PFSK-1 (cell line): ENCODE results near the gene ISX.

Experiments
- FOXP2 ChIP-seq: optimal IDR thresholded peaks from 2 replicates; pipeline ENCODE3; 2011; ENCODE audit warnings: borderline replicate concordance, control low read depth, inconsistent platforms; ENCODE audit not compliant: insufficient read depth; ENCODE audit errors: extremely low read length, extremely low read depth
- POLR2AphosphoS5 ChIP-seq: IDR thresholded peaks from 2 replicates; pipeline ENCODE4 v1.6.1; 2012; ENCODE audit warnings: low read depth, mild to moderate bottlenecking, control low read depth, low read length, moderate library complexity
- SIN3A ChIP-seq: IDR thresholded peaks from 2 replicates; pipeline ENCODE4 v1.6.1; 2012; ENCODE audit warnings: mild to moderate bottlenecking, low read length, moderate library complexity, borderline replicate concordance; ENCODE audit not compliant: insufficient read depth
- TAF1 ChIP-seq: IDR thresholded peaks from 2 replicates; pipeline ENCODE4 v1.6.1; 2012; ENCODE audit warnings: low read length, control low read depth, borderline replicate concordance; ENCODE audit not compliant: insufficient read depth
- TF ChIP-seq, protein P1 (sequence below), 2 experiments: IDR thresholded peaks; 2 replicates each; pipeline versions ENCODE4 v1.6.1 to v1.8.0; 2011 to 2012; ENCODE audit warnings: low read depth in 2 of 2, low read length in 2 of 2, control low read depth in 1 of 2, inconsistent platforms in 1 of 2, mild to moderate bottlenecking in 1 of 2, moderate library complexity in 1 of 2; ENCODE audit not compliant: insufficient read depth in 1 of 2

Gene ISX

DNA sequence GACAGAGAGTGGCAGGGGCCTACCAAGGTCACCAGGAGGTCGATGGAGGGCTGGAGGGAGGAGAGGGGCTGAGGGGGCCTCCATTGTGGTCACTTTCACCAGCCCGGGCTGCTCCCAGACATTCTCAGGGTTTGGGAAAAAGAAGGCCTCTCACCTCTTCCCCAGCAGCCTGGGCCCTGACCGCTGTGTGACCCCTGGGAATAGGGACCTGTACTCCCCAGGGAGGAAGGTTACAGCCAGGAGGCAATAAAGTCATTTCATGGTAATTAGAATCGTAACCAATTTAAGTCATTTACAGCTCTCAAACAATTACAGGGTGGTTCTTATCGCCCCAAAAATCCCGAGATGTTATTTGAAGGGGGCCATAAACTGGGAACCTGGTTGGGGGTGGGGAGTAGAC, 37.8 kb downstream of the ISX start:
- no peak for TF ChIP-seq POLR2AphosphoS5
- TF ChIP-seq, protein P1, sequence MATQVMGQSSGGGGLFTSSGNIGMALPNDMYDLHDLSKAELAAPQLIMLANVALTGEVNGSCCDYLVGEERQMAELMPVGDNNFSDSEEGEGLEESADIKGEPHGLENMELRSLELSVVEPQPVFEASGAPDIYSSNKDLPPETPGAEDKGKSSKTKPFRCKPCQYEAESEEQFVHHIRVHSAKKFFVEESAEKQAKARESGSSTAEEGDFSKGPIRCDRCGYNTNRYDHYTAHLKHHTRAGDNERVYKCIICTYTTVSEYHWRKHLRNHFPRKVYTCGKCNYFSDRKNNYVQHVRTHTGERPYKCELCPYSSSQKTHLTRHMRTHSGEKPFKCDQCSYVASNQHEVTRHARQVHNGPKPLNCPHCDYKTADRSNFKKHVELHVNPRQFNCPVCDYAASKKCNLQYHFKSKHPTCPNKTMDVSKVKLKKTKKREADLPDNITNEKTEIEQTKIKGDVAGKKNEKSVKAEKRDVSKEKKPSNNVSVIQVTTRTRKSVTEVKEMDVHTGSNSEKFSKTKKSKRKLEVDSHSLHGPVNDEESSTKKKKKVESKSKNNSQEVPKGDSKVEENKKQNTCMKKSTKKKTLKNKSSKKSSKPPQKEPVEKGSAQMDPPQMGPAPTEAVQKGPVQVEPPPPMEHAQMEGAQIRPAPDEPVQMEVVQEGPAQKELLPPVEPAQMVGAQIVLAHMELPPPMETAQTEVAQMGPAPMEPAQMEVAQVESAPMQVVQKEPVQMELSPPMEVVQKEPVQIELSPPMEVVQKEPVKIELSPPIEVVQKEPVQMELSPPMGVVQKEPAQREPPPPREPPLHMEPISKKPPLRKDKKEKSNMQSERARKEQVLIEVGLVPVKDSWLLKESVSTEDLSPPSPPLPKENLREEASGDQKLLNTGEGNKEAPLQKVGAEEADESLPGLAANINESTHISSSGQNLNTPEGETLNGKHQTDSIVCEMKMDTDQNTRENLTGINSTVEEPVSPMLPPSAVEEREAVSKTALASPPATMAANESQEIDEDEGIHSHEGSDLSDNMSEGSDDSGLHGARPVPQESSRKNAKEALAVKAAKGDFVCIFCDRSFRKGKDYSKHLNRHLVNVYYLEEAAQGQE (IDR thresholded peaks at IDR 0.05; ENCODE audit: insufficient read depth in 1 of 2, low read depth in 2 of 2, low read length in 2 of 2): no peak
- TF ChIP-seq SIN3A: no peak
- TF ChIP-seq FOXP2: no peak
- no peak for TF ChIP-seq TAF1

DNA sequence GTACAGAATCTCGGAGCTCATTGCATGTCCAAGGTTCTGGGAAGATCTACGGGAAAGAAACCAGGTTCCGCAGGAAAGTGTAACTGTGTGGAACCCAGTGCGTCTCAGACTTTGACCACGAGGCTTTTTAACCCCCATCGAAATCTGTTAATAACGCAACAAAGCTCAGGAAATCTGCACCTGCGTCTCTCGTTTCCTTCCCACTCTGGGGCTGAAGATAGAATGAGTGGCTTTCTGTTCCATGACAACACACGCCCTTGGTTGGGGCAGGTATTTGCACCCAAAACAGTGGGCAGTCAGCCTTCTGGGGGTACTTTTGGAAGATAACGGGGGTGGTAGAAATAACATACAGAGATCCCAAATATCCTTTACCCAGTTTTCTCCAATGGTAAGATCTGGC, 38.5 kb downstream of the ISX start:
- TF ChIP-seq, protein P1 (IDR thresholded peaks at IDR 0.05; ENCODE audit: insufficient read depth in 1 of 2, low read depth in 2 of 2, low read length in 2 of 2): no peak
- TF ChIP-seq FOXP2 (no peak), TAF1 (no peak), POLR2AphosphoS5 (no peak), SIN3A (no peak)

DNA sequence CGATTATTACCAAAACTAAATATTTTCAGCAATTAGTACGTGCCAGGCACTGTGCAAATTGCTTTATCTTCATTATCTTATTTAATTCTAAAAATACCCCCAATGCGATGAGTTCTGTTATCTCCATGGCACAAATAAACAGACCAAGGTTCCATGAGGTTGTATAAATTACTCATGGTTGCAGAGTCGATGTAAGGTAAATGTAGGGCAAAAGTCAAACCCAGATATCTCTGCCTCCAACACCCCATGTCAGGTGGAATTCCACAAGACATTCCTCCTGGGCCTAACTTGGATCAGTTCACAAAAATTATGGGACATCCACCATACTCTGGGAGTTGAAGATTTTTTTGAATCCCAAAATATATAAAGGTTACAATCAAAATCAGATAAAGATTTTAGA, 43.7 kb downstream of the ISX start:
- TF ChIP-seq, protein P1 (IDR thresholded peaks at IDR 0.05; ENCODE audit: insufficient read depth in 1 of 2, low read depth in 2 of 2, low read length in 2 of 2): no peak
- TF ChIP-seq TAF1 (no peak), POLR2AphosphoS5 (no peak), SIN3A (no peak), FOXP2 (no peak)

DNA sequence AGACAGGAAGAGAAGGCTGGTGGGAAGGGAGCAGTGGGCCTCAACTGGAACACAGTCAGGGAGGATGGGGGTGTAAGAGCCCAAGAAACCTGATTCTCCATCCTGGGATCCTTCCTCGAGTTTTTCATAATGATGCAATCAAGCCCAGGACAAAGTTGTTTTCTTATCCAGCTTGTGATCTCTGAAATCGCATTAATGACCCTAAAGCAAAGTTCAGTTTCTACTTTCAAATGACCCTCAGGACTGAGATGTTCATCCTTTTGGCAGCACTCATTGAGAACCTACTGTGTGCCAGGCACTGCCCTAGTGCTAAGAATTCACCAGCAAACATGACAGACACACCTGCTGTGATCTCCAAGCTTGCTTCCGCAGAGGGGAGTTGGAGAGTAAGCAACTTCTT, 45.3 kb downstream of the ISX start:
- TF ChIP-seq FOXP2: no peak
- TF ChIP-seq, protein P1 (IDR thresholded peaks at IDR 0.05; ENCODE audit: insufficient read depth in 1 of 2, low read depth in 2 of 2, low read length in 2 of 2): no peak
- TF ChIP-seq POLR2AphosphoS5: no peak
- TF ChIP-seq TAF1: no peak
- no peak for TF ChIP-seq SIN3A

DNA sequence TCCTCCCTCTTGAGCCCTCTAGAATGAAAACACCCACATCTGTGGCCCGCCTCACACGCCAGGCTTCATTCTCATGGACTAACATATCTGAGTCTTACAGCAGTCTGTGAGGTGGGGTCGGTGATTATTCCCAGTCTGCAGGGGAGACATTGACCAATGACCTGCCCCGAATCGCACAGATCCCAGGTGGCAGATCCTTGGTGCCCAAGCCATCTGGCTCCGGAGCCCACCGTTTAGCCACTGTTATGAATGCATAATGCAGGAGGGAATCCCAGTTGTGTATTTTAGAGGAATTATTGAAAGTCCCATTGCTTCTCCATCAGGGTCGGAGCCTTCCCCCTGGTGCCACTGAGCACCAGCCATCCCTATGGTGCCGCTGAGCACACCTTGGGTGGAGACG, 47.4 kb downstream of the ISX start:
- TF ChIP-seq, protein P1 (IDR thresholded peaks at IDR 0.05; ENCODE audit: insufficient read depth in 1 of 2, low read depth in 2 of 2, low read length in 2 of 2): no peak
- TF ChIP-seq TAF1: no peak
- TF ChIP-seq SIN3A: no peak
- TF ChIP-seq POLR2AphosphoS5: no peak
- no peak for TF ChIP-seq FOXP2
